Ovary (tissue), 3 donors: ENCODE results near the gene COL6A2.

Source experiments
- CTCF ChIP-seq, 3 donors: fragments of 450-650 bp in 2 of 3; fragments of 200-600 bp in 1 of 3; IDR thresholded peaks; one replicate each; pipeline versions ENCODE4 v1.5.1 to v1.8.0; 2016 to 2022; ENCODE audit warnings: antibody characterized with exemption in 3 of 3, mild to moderate bottlenecking in 1 of 3
- EP300 ChIP-seq: sonication (generic); formaldehyde crosslinking; IDR thresholded peaks from one replicate; pipeline ENCODE4 v1.6.1; 2017; ENCODE audit warnings: antibody characterized with exemption
- donor health status: DM: no; HTN: no; CAD: no.

GRCh38 chr21:46122237-46122671 lies 24.3 kb downstream of the COL6A2 start:
- no peak for TF ChIP-seq CTCF (IDR thresholded peaks at IDR 0.05)
- no peak for TF ChIP-seq EP300
